Measurements from ENCODE around the gene ACER3.
A peak's percentile ranks its signal among the peaks of the same experiment; 100 is the strongest.

- TF ChIP-seq EZH2phosphoT487 (IDR thresholded peaks at IDR 0.05; ENCODE audit: low read depth, severe bottlenecking, unreplicated experiment) = no peak
- TF ChIP-seq, protein P1, sequence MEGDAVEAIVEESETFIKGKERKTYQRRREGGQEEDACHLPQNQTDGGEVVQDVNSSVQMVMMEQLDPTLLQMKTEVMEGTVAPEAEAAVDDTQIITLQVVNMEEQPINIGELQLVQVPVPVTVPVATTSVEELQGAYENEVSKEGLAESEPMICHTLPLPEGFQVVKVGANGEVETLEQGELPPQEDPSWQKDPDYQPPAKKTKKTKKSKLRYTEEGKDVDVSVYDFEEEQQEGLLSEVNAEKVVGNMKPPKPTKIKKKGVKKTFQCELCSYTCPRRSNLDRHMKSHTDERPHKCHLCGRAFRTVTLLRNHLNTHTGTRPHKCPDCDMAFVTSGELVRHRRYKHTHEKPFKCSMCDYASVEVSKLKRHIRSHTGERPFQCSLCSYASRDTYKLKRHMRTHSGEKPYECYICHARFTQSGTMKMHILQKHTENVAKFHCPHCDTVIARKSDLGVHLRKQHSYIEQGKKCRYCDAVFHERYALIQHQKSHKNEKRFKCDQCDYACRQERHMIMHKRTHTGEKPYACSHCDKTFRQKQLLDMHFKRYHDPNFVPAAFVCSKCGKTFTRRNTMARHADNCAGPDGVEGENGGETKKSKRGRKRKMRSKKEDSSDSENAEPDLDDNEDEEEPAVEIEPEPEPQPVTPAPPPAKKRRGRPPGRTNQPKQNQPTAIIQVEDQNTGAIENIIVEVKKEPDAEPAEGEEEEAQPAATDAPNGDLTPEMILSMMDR (IDR thresholded peaks at IDR 0.05; ENCODE audit: poor library complexity) = peak; percentile 1
Measured at GRCh38 chr11:76919467-76919866, 58.7 kb downstream of the ACER3 start.

All from hepatocyte (in vitro differentiated cells).